Right lobe of liver (tissue), 6 donors: ENCODE measurements around the gene C11orf68. TPM values are rescaled to one million over a fixed set of nuclear protein-coding genes. Genes with fewer than 3 reads are reported as not detected.

Source experiments
- ATAC-seq, 4 donors: fragments of 200-7000 bp; cut with Tn5 transposase; one replicate each; pipeline ENCODE4 v1.9.1; 2020; ENCODE audit warnings: mild to moderate bottlenecking in 4 of 4, moderate library complexity in 4 of 4
- DNase-seq, 3 donors: peaks; one replicate each; pipeline ENCODE4 v3.0.0-alpha.2; 2020
- H3K27ac ChIP-seq, 3 donors: fragments of 200-600 bp; one replicate each; pipeline ENCODE4 v1.8.0; 2022
- H3K27me3 ChIP-seq, 2 donors: fragments of 200-600 bp; one replicate each; pipeline ENCODE4 v1.8.0; 2022
- H3K36me3 ChIP-seq, 4 donors: fragments of 200-600 bp; sonication (generic) in 1 of 4; one replicate each; pipeline versions ENCODE4 v1.5.1 to v1.8.0; 2017 to 2022; ENCODE audit warnings: control low read depth in 1 of 4
- H3K4me1 ChIP-seq, 4 donors: fragments of 200-600 bp; sonication (generic) in 1 of 4; one replicate each; pipeline versions ENCODE4 v1.5.1 to v1.8.0; 2017 to 2022; ENCODE audit warnings: control low read depth in 1 of 4
- H3K4me3 ChIP-seq, 3 donors: fragments of 200-600 bp; one replicate each; pipeline ENCODE4 v1.8.0; 2022
- H3K9me3 ChIP-seq, 4 donors: fragments of 200-600 bp; sonication (generic) in 1 of 4; one replicate each; pipeline versions ENCODE4 v1.5.1 to v1.8.0; 2017 to 2022; ENCODE audit warnings: control low read depth in 1 of 4
- POLR2A ChIP-seq: fragments of 450-650 bp; IDR thresholded peaks from one replicate; pipeline ENCODE4 v1.6.1; 2017; ENCODE audit warnings: antibody characterized with exemption, mild to moderate bottlenecking
- WGBS: methylation state at CpG from one replicate; pipeline ENCODE4 v1.1.6; 2018; ENCODE audit warnings: low coverage, low lambda C conversion rate; ENCODE audit not compliant: insufficient coverage; ENCODE audit errors: missing lambda C conversion rate; 5-methylcytosine and 5-hydroxymethylcytosine counted together
- intact Hi-C, 2 donors: fragments of 100-400 bp; cut with DNase I; formaldehyde crosslinking; loops; one replicate each; pipeline versions ENCODE4 v1.11.2 to v1.14.1; 2022
- total RNA-seq, 6 experiments: library from RNA; depleted of rRNA in 2 of 6; stranded (reverse); fragments of >200 nt in 2 of 6; fragmentation: NEBNext Ultra II Directional in 3 of 6; extraction: Animal tissue kit (Norgen Biotek cat#: 25700) in 3 of 6; gene quantifications; one replicate each; pipeline versions ENCODE4 v1.1.0 to v1.2.4, GENCODE V29; 2016 to 2023
- TF ChIP-seq, protein P1 (sequence below), 4 donors: fragments of 200-600 bp in 3 of 4; fragments of 450-650 bp in 1 of 4; IDR thresholded peaks; one replicate each; pipeline versions ENCODE4 v1.5.1 to v1.8.0; 2016 to 2022; ENCODE audit warnings: antibody characterized with exemption in 4 of 4, mild to moderate bottlenecking in 2 of 4
- donor health status: DM: no; HTN: yes; CAD: no.
- donor health status: DM: no; HTN: no; CAD: no.
- donor health status: DM: no; HTN: no; CAD: no.
- donor health status: DM: no; HTN: yes; CAD: no.
- donor health status: DM: no; HTN: yes; CAD: no.

The C11orf68 gene
- total RNA-seq, 6 experiments from 2014 or later: 6.5 to 14.0 (median 12.4) TPM

DNA sequence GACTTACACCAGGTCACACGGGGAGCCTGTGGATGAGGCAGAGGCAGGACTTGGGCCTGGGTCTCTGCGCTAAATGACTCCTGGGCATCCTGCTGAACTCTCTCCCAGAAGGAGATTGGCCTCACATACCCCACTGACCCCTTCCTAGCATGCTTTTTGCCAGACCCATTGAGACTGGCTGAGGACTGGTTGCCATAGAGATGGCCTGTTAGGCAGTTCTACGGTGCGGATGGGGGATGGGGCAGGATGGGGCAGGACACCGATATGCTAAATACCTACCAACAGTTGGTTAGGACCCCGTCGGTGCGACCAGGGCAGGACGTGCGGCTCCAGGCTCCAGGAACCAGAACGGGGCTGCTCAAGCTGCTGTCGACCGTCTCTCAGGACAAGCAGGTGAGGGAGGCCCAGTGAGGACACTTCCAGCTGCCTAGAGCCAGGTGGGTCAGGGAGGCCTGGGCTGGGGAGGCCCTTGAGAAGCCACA lies 26.6 kb upstream of the C11orf68 start, which contains the start of gene TSGA10IP:
Gene TSGA10IP, plus strand, starts transcription at position 51 of the 482 bp plus-strand sequence. Its CDS starts 196 bp downstream, at position 247.
- 82% methylated on average over 6 of the region's 13 CpGs for WGBS
- no peak for TF ChIP-seq POLR2A
- TF ChIP-seq, protein P1, sequence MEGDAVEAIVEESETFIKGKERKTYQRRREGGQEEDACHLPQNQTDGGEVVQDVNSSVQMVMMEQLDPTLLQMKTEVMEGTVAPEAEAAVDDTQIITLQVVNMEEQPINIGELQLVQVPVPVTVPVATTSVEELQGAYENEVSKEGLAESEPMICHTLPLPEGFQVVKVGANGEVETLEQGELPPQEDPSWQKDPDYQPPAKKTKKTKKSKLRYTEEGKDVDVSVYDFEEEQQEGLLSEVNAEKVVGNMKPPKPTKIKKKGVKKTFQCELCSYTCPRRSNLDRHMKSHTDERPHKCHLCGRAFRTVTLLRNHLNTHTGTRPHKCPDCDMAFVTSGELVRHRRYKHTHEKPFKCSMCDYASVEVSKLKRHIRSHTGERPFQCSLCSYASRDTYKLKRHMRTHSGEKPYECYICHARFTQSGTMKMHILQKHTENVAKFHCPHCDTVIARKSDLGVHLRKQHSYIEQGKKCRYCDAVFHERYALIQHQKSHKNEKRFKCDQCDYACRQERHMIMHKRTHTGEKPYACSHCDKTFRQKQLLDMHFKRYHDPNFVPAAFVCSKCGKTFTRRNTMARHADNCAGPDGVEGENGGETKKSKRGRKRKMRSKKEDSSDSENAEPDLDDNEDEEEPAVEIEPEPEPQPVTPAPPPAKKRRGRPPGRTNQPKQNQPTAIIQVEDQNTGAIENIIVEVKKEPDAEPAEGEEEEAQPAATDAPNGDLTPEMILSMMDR (IDR thresholded peaks at IDR 0.05): no peak
- intact Hi-C loops: no loop called here
- ATAC-seq: no peak
- H3K27ac ChIP-seq: no peak within 1 kb of the TSS
- H3K36me3 ChIP-seq: no peaks in the 10 kb centered on the region
- H3K9me3 ChIP-seq: no peaks in the 10 kb centered on the region
- no peak for DNase-seq
- H3K4me1 ChIP-seq: no peaks in the 10 kb centered on the region
- H3K4me3 ChIP-seq: no peak within 1 kb of the TSS
- H3K27me3 ChIP-seq: no peaks in the 10 kb centered on the region

DNA sequence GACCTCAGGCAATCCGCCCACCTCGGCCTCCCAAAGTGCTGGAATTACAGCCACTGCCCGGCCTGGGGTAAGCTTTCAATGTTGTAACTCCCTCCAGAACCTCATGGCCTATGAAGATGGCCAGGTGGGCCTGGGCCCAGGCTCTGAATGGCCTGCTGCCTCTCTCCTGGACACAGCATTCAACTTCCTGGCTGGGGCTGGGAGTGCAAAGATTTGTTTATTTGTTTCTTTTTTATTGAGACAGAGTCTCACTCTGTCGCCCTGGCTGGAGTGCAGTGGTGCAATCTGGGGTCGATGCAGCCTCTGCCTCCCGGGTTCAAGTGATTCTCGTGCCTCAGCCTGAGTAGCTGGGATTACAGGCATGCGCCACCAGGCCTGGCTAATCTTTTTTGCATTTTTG lies 25.9 kb upstream of the C11orf68 start:
- Histone ChIP-seq H3K9me3 (no peaks in the 10 kb centered on the region), H3K4me3 (no peak overlapping the region), H3K4me1 (no peaks in the 10 kb centered on the region), H3K27ac (no peak overlapping the region), H3K36me3 (no peaks in the 10 kb centered on the region), H3K27me3 (no peaks in the 10 kb centered on the region)
- 39% methylated on average over 5 of the region's 8 CpGs for WGBS
- TF ChIP-seq POLR2A: no peak
- TF ChIP-seq, protein P1 (IDR thresholded peaks at IDR 0.05): no peak
- intact Hi-C loops: no loop called here
- peak in 2 of 4 donors; percentile 41 to 69 for ATAC-seq
- DNase-seq: no peak

DNA sequence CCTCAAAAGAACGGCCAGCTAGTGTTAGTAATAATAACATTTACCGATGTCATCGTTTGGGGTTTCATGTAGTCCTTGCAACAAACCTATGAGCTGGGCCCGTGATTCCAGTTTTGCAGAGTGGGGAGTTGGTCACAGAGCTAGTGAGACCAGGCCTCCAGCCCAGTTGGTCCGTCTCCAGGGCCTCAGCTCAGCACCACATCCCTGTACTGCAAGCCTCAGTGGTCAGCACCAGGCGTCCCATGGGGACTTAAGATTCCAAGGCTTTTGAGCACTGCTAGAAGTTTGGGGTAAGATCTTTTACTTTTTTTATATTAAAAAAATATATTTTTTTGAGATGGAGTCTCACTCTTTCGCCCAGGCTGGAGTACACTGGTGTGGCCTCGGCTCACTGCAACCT lies 25.3 kb upstream of the C11orf68 start:
- Histone ChIP-seq H3K27me3 (no peaks in the 10 kb centered on the region), H3K36me3 (no peaks in the 10 kb centered on the region), H3K27ac (no peak overlapping the region), H3K4me3 (no peak overlapping the region), H3K4me1 (no peaks in the 10 kb centered on the region), H3K9me3 (no peaks in the 10 kb centered on the region)
- WGBS: 94% methylated on average over 8 of the region's 8 CpGs
- intact Hi-C loops: no loop called here
- ATAC-seq (no peak), DNase-seq (no peak)
- TF ChIP-seq, protein P1 (IDR thresholded peaks at IDR 0.05): no peak
- no peak for TF ChIP-seq POLR2A

DNA sequence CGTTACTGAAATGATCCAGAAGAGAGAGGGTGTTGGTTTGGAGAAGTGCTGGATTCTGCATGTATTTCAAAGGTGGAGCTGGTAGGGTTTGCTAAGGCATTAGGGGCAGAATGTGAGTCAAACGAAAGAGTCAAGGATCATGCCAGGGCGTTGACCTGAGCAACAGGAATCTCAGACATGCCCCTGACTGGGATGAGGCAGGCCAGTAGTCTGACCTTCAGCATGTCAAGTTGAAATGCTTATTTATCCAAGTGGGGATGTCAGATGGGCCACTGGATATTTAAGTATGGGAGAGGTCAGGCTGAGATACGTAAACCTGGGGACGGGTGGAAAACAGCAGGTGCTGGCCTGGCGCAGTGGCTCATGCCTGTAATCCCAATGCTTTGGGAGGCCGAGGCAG lies 23.7 kb upstream of the C11orf68 start:
- Histone ChIP-seq H3K36me3 (no peaks in the 10 kb centered on the region), H3K4me1 (no peaks in the 10 kb centered on the region), H3K27ac (no peak overlapping the region), H3K4me3 (no peak overlapping the region), H3K27me3 (no peaks in the 10 kb centered on the region), H3K9me3 (no peaks in the 10 kb centered on the region)
- 89% methylated on average over 4 of the region's 7 CpGs for WGBS
- TF ChIP-seq, protein P1 (IDR thresholded peaks at IDR 0.05): no peak
- no peak for TF ChIP-seq POLR2A
- no peak for ATAC-seq
- no peak for DNase-seq
- intact Hi-C loops: no loop called here
